HG03378 (cell line): ENCODE results near the gene BRINP1.

Experiments used
- ATAC-seq: cut with Tn5 transposase; IDR thresholded peaks from one replicate; pipeline ENCODE4 v1.9.1; 2021; ENCODE audit warnings: mild to moderate bottlenecking, moderate library complexity; ENCODE audit not compliant: unreplicated experiment

BRINP1 gene, protein sequence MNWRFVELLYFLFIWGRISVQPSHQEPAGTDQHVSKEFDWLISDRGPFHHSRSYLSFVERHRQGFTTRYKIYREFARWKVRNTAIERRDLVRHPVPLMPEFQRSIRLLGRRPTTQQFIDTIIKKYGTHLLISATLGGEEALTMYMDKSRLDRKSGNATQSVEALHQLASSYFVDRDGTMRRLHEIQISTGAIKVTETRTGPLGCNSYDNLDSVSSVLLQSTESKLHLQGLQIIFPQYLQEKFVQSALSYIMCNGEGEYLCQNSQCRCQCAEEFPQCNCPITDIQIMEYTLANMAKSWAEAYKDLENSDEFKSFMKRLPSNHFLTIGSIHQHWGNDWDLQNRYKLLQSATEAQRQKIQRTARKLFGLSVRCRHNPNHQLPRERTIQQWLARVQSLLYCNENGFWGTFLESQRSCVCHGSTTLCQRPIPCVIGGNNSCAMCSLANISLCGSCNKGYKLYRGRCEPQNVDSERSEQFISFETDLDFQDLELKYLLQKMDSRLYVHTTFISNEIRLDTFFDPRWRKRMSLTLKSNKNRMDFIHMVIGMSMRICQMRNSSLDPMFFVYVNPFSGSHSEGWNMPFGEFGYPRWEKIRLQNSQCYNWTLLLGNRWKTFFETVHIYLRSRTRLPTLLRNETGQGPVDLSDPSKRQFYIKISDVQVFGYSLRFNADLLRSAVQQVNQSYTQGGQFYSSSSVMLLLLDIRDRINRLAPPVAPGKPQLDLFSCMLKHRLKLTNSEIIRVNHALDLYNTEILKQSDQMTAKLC

GRCh38 chr9:119368681-119369581, at the start of gene BRINP1:
TSS of gene BRINP1 (minus strand) at chr9:119369435. CDS start at chr9:119313355, 56,080 bp downstream.
- no peak for ATAC-seq

DNA sequence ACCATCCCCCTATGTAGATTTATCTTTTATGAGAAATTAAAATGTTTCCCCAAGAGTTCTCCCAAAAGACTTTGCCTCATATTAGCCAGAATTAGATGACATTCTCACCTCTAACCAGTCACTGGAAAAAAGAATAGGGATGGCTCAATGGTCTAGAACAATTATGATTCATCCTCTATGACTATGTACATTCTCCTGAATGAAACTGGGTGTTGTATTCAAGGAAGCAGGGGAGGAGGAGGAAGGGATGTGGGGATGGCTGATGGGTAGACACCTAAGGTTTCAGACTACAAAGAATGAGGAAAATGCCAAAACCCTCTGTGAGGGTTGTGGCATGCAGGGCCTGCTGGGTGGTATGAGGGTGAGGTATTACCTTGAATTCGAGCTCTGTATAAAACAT, 49.5 kb upstream of the BRINP1 start:
- ATAC-seq, result no peak

- no peak for ATAC-seq
Measured at GRCh38 chr9:119416793-119417192, 47.6 kb upstream of the BRINP1 start.

DNA sequence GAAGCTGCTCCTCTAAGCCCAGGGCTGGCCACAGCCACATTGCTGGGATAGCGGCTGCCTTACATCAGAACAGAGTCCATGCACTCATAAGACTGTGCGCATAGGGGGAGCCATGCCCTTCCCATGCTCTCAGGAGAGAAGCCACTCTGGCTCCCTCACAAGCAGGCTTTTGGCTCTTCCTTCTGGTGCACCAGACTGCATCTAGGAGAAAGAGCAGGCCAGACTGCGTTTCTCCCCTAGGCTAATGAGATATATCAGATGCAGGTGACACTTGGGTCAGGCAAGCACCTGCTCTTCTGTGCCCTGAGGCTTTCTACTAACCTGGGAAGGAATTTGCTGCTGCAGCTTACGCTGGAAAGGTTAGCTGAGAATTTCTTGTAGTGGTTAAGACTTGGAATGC, 43.2 kb upstream of the BRINP1 start:
- no peak for ATAC-seq

DNA sequence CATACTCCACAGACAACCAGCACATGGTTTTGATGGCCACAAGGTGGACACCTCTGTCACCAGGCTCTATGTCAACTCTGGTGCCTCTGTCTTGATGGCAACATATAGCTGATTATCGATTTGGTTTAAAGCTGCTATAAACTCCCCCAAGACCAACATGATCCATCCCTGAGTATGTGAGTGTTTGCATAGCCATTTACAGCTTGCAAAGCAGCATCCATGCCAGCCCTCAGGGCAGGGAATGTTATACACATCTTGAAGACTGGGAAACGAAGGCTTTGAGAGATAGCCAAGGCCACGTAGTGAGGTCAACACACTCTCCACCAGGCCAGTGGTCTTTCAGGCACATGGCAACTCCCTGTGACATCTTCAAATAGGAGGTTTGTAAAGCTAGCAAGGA, 40.3 kb upstream of the BRINP1 start:
- no peak for ATAC-seq

- ATAC-seq, result no peak
Measured at GRCh38 chr9:119400606-119401005, 31.4 kb upstream of the BRINP1 start.

GRCh38 chr9:119398350-119398749, 29.1 kb upstream of the BRINP1 start:
- no peak for ATAC-seq

DNA sequence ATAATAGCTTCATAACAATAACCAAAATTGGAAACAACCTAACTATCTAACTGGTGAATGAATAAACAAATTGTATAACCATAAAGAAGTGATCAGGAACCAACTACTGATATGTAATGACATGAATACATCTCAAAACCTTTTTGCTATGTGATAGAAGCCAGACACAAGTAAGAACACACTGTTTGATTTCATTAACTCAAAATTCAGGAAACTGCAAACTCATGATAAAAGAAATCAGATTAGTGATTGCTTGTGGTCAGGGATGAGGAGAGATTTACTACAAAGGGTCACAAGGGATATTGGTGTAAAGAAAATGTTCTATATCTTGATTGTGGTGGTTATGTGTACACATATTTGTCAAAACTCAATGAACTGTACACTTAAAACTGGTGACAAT, 22.6 kb upstream of the BRINP1 start:
- ATAC-seq, result no peak

- ATAC-seq, result no peak
Measured at GRCh38 chr9:119375892-119376291, 6.7 kb upstream of the BRINP1 start.

DNA sequence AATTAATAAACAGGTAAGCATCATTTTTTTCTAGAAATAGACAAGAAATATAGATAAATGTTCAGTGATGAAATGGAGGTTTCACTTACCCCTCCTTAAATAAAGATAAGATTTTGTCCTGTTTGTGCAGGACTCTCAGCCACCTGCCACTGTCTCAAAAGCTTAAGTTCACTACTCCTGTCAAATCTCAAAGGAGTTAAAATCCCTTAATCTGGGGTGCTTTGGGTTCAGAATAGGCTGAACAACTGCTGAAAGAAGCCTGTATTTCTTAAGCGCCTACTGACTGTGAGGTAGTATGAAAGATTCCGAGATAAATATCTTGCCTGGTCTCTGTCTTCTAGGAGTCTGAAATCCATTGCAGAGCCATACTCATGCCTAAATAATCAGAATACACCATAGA, 3.7 kb upstream of the BRINP1 start:
- ATAC-seq, result no peak

DNA sequence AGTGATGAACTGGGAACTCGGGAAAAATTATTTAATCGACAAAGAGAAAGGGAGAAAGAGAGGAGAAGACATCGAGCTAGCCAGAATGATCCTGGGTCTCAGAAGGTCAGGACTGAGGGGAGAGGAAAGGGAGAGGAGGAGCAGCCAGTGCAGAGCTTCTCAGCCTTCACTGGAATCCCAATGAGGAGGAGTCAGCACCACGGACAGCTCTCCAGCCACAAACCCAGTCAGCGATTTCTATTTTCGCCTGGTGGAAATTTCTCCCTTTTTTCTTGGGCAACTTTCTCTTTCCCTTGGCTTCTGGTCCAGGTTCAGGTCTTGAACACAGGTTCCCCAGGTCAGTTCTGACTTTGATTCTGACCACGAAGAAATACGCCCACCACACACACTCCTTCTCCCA, 1.6 kb upstream of the BRINP1 start:
- ATAC-seq, result no peak

GRCh38 chr9:119369680-119370366, 588 bp upstream of the BRINP1 start:
- no peak for ATAC-seq

GRCh38 chr9:119368179-119368578, 1.1 kb downstream of the BRINP1 start:
- no peak for ATAC-seq

DNA sequence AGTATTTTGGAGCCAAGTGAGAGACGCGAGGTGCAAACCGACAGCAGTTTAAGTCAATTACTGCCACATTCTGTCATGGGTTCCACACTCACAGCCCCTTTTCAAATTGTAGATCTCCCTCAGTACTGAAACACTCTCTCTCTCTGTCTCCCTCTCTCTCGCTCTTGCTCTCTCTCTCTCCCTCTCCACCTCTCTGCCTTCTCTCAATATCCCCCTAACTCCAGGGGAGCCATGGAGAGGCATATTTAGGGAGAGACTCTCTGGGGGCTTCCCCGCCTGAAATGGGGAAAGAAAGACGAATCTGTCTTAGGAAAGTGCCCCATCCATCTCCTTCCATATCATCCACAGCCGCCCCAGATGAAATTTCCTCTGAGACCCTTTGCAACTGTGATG, 1.6 kb downstream of the BRINP1 start:
- no peak for ATAC-seq

DNA sequence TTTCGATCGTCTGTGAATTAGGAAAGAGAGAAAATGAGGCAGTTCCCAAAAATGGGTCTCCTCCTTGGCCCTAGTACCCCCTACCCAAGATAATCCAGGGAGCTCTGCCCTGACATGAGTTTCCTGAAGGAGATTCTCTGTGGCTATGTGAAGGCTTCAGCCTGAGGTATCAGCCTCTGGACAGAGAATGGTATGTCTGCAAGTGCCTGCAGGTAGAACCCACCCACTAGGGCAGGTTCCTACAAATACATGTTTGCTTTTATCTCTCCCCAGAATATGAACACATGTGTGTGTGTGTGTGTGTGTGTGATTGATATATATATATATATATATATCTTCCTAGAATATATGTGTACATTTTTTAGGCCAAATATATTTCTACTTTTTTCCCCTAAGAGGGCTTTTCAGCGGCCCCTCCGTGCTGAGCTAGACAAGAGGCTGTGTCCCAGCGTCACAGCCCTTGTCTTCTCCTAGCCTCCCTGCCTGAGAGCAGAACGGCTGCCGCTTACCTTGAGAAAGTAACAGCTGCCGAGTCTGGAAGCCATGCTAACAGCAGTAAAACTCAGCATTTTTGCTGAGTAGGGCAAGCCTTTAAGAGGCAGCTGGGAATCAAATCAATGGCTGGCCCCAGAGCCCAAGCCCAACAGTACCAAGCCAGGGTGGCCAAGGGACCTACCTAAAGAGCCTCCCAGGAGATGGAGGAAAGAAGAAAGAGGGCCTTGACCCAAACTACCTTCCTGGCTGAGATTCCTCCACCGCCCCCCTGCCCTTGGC, 2.1 kb downstream of the BRINP1 start:
- ATAC-seq, result no peak

DNA sequence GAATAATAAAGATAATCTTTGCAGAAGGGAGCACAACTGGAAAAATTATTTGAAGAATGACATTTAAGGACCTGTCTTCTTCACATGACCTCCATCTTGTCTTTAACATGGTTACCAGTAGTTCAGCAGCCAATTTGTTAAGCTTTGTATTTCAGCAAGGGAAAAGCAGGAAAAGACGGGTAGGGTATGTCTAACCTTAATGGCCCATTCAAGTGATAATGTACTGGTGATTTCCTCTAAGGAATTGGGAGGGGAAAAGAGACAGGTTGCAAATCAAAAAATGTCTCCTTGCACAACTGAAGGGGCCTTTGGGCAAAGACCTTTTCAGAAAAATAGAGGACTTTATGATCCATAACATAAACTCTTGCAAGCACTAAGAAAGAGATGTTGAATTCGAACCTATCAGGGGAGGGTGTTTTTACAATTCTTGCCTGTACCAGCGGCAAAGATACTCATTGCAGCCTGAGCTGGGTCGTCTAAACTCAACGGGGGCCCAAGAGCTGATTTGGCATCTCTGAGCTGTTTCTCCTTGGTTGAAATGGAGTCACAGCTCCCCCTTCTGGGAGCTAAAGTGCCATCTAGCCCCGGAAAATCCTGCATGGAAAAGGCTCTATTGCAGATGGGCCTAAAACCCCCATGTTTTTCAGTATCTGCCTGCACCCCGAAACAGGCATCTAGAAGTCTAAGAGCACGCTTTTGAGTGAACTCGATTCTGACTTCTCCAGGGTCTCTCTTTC, 3.8 kb downstream of the BRINP1 start:
- ATAC-seq, result no peak

GRCh38 chr9:119360237-119360636, 9.0 kb downstream of the BRINP1 start:
- ATAC-seq, result no peak

- no peak for ATAC-seq
Measured at GRCh38 chr9:119357336-119358096, 11.7 kb downstream of the BRINP1 start.
